NCI-H2029 (cell line): ENCODE data around the gene NUDT19.
"Not testable (repeated sequence)": the region's sequence is repeated elsewhere in the genome, so short reads cannot be mapped to it uniquely, and the experiment has no call there.

Experiments
- DNase-seq: peaks from one replicate; lab custom pipeline; 2025; lab: John Stamatoyannopoulos, UW

NUDT19 gene

GRCh38 chr19:32691291-32691951 lies at the start of gene NUDT19:
NUDT19 (plus strand) TSS chr19:32691821; CDS start chr19:32691961, 140 bp downstream.
- peak; percentile 76 for DNase-seq

GRCh38 chr19:32642771-32643170 lies 48.9 kb upstream of the NUDT19 start:
- no peak for DNase-seq

GRCh38 chr19:32646556-32646955 lies 45.1 kb upstream of the NUDT19 start:
- no peak for DNase-seq

- DNase-seq, result no peak
Observed at GRCh38 chr19:32647361-32647760, 44.3 kb upstream of the NUDT19 start.

GRCh38 chr19:32649751-32650150 lies 41.9 kb upstream of the NUDT19 start:
- DNase-seq, result no peak

GRCh38 chr19:32650671-32651070 lies 41.0 kb upstream of the NUDT19 start:
- DNase-seq, result no peak

- no peak for DNase-seq
Observed at GRCh38 chr19:32651729-32652140, 39.9 kb upstream of the NUDT19 start.

GRCh38 chr19:32652331-32652730 lies 39.3 kb upstream of the NUDT19 start:
- DNase-seq, result not testable (repeated sequence)

- peak; percentile 20 for DNase-seq
Observed at GRCh38 chr19:32652894-32653598, 38.6 kb upstream of the NUDT19 start.

GRCh38 chr19:32653599-32653915 lies 38.1 kb upstream of the NUDT19 start:
- DNase-seq, result no peak

- not testable (repeated sequence) for DNase-seq
Observed at GRCh38 chr19:32656379-32656778, 35.2 kb upstream of the NUDT19 start.

- no peak for DNase-seq
Observed at GRCh38 chr19:32658075-32658474, 33.5 kb upstream of the NUDT19 start.

GRCh38 chr19:32658527-32658926 lies 33.1 kb upstream of the NUDT19 start:
- DNase-seq, result no peak

- no peak for DNase-seq
Observed at GRCh38 chr19:32661318-32661717, 30.3 kb upstream of the NUDT19 start.

GRCh38 chr19:32662186-32662585 lies 29.4 kb upstream of the NUDT19 start:
- no peak for DNase-seq

GRCh38 chr19:32666084-32666483 lies 25.5 kb upstream of the NUDT19 start:
- no peak for DNase-seq

GRCh38 chr19:32669310-32669709 lies 22.3 kb upstream of the NUDT19 start:
- no peak for DNase-seq

GRCh38 chr19:32671883-32672593 lies 19.6 kb upstream of the NUDT19 start:
- DNase-seq, result no peak

- DNase-seq, result no peak
Observed at GRCh38 chr19:32672841-32673240, 18.8 kb upstream of the NUDT19 start.

GRCh38 chr19:32673573-32673972 lies 18.0 kb upstream of the NUDT19 start:
- no peak for DNase-seq

- DNase-seq, result no peak
Observed at GRCh38 chr19:32674153-32674930, 17.3 kb upstream of the NUDT19 start.
